ENCODE measurements around the gene DTX3L.

Gene DTX3L

DNA sequence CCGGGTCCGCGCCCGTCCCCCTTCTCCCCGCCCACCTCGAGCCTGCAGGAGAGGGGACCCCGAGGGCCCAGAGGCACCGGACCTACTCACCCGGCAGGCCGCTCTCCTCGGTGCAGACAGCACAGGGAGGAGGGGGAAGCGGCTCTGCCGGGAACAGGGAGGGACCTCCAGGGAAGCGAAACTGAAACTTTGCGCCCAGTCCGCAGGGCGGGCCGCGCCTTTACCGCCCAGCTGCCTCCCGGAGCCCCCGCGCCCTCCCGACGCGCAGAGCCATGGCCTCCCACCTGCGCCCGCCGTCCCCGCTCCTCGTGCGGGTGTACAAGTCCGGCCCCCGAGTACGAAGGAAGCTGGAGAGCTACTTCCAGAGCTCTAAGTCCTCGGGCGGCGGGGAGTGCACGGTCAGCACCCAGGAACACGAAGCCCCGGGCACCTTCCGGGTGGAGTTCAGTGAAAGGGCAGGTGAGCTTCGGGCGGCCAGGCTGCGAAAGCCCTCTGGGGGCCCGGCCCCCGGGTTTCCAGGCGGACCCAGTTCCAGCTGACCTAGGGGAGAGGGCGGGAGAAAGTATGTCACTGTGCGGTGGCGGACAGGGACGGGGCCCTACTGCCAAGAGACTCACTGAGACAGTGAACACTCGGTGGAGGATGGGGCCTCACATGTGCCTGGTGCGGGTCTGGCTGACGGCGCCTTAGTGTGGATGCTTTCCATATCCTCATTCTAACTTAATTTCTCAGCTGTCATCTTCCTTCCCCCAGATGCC, at the start of gene DTX3L, which contains the start of gene PARP9:
Gene DTX3L, plus strand, starts transcription at position 184 of the 758 bp plus-strand sequence. Its CDS starts 89 bp downstream, at position 273.
Gene PARP9, minus strand, starts transcription at position 146 of the 758 bp plus-strand sequence. CDS start 4,680 bp downstream, outside the sequence.
- peak; percentile 51 for DNase-seq (ENCODE audit: low read depth, low spot score)

DNA sequence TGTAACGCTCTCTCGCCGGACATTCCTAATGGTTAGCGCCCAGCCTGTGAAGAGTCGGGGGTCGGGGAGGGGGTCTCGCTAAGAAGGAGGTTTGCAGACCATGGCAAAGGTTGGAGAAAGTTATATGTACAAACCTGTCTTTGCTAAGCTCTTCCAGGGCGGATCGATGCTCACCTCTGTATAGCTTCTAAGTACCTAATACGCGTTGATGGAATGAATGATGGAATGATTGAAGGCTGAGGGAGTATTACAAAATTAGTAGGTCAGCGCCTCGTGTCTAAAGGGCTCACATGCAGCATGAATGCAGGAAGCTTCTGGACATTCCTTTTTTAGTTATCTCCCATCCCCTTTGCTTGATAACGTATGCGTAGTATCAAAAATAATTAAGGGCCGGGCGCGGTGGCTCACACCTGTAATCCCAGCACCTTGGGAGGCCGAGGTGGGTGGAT, 49.1 kb upstream of the DTX3L start:
- no peak for DNase-seq (ENCODE audit: low read depth, low spot score)

DNA sequence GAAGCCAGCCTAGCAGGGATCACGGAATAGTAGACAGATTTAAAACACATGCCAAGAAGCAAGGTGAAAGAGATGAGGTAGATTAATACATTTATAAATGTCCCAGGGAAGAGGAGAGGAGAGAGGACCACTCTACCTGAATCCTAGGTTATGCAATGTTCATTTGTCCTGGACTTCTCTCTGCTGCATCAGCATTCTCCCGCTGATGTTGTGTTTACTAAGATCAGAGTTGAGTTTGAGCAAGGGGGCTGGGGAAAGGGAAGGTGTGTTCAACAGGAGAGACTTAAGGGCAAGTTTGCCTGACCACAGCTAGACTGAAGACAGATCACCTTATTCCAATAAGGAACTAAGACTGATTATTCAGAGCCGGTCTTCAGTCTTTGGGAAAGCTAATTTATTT, 48.3 kb upstream of the DTX3L start:
- no peak for DNase-seq (ENCODE audit: low read depth, low spot score)

DNA sequence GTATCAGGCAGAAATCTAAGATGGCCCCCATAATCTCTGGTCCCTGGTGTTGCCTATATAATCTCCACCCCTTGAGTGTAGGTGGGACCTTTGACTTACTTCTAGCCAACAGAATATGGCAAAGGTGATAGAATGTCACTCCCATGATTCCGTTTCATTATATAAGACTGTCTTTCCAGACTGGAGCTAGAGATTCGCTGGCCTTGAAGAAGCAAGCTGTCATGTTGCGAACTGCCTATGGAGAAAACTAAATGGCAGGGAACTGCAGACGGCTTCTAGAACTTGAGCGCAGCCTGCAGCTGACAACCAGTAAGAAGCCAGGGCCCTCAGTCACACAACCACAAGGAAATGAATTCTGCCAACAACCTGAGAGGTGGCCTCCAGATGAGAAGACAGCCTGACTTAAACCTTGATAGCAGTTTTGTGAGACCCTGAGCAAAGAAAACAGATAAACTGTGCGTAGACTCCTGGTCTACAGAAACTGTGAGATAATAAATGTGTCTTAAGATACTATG, 47.2 kb upstream of the DTX3L start:
- no peak for DNase-seq (ENCODE audit: low read depth, low spot score)

DNA sequence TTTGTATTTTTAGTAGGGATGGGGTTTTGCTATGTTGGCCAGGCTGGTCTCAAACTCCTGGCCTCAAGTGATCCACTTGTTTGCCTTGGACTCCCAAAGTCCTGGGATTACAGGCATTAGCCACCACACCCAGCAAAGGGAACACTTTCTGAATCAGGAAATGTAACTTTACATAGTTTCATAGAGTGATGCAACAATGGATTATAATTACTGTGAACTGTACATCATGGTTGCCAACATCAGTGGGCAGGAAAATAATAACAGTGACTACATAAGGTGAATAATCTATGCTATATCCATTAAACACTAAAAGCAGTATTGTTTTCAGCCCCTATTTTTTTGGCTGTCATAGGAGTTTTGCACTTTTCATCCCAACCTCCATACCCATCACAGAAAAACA, 44.4 kb upstream of the DTX3L start:
- DNase-seq (ENCODE audit: low read depth, low spot score) = no peak

DNA sequence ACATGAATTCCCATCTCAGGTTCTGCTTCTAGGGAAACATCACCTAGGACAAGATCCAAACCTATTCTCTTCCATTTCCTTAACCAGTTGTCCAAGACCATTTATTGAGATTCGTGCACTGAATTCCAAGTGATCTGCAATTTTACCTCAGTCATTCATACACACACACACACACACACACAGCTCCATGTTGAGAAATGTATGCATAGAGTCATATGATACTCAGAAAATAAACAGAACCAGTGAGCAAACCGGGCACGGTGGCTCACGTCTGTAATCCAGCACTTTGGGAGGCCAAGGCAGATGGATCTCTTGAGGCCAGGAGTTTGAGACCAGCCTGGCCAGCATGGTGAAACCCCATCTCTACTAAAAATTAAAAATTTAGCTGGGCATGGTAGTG, 43.3 kb upstream of the DTX3L start:
- no peak for DNase-seq (ENCODE audit: low read depth, low spot score)

DNA sequence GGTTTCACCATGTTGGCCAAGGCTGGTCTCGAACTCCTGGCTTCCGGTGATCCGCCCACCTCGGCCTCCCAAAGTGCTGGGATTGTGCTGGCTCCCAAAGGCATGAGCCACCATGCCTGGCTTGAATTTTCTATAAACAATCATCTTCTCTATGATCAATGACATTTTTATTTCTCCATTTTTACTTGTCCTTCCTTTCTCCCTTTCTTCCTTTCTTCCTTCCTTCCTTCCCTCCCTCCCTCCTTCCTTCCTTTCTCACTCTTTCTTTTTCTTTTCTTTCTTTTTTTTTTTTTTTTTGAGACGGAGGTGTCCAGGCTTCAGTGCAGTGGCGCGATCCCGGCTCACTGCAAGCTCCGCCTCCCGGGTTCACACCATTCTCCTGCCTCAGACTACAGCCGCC, 40.8 kb upstream of the DTX3L start:
- no peak for DNase-seq (ENCODE audit: low read depth, low spot score)

DNA sequence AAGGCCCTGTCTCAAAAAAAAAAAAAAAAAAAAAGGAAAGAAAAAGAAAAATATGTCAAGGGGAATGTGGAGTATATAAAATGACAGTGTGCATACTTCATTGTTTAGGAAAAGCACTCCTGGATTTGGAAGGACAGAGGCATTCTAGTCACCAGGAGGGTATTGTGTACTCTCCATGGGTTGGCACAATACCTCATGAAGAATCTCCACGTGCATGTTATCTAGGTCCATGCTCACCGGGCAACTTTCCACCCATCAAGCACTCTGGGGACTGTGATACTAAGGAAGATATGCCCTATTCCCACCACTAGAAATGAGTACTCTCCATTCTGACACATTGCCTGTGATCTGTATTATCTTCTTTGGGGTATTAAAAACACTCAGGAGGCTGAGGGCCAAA, 34.0 kb upstream of the DTX3L start:
- no peak for DNase-seq (ENCODE audit: low read depth, low spot score)

DNA sequence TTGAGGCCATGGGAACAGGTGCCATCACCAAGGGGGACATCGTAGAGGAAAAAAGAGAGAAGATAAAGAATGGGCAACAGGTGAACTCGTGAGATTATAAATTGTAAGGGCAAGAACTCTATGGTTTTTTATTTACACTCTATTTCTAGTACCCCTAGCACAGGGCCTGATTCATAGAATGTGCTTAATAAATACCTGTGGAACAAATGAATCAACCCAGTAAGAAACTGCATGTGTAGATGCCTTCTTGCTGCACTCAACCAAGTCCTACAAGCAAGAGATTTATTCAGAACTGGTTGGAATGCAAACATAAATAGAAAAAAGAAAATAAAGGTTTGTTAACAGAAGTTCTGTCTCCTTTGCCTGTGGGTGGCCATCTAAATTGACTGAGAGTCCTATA, 30.7 kb upstream of the DTX3L start:
- DNase-seq (ENCODE audit: low read depth, low spot score) = no peak

DNA sequence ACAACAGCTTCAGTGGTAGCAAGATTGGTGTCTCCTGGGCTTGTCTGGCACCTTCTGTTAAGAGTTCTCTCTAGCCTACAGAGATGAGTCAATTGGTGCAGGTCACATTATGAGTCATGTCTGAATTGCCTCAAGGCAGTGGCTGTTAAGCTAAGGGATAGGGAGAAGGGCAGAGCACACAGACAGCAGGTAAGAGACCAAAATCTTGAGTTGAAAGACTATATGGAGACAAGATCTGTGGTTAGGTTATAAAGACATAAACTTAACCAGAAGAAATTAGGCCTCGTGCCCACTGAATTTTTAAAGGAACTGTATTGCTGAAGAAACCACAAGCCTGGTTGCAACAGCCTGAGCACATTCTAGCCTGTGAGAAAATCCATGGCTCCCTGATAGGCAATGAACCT, 30.2 kb upstream of the DTX3L start:
- DNase-seq (ENCODE audit: low read depth, low spot score) = no peak

DNA sequence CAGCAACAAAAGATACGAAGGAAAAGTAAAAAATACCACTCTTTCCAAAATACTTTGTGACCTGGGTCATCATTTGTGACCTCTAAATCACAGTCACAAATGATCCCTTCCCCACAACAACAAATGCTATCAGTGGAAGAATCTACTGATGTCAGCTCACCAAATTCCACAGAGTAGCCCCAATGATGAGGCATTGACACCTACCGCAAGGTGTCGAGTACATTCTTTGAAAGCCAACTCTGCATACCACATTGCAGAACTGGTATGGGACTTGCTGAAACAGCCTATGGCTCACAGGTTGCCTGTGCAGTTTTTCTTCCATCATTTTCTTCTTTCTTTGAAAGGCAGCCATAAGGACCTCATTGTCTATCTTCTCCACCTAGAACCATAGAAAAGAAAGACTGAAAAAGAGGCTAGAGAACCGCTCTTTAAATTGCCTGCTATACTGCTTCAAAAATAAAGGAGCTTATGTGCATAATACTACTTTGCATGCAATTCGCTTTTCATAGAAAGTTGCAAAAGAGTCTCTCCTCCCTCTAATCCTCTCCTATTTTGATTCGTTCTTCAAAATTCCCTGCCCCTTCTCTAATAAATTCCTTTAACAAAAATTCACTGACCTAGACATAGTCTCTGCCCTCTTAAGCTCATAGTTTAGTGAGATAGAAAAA, 28.0 kb upstream of the DTX3L start:
- DNase-seq (ENCODE audit: low read depth, low spot score) = no peak

DNA sequence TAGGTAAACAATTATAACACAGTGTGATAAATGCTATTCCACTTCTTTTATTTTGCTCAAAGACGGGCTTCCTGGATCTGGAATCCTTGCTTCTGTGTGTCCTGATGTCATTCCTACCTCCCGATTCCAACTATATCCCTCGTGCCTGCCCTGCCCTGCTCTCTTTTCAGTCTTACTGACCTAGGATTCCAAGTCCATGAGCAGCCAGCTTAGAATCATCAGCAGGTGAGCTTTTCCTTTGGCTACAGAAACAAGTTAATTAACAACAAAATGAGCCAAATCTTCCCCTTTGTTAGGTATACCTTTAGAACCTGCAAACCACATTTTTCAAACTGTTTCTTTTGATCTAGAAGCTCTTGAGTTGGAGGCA, 27.5 kb upstream of the DTX3L start:
- DNase-seq (ENCODE audit: low read depth, low spot score) = no peak

DNA sequence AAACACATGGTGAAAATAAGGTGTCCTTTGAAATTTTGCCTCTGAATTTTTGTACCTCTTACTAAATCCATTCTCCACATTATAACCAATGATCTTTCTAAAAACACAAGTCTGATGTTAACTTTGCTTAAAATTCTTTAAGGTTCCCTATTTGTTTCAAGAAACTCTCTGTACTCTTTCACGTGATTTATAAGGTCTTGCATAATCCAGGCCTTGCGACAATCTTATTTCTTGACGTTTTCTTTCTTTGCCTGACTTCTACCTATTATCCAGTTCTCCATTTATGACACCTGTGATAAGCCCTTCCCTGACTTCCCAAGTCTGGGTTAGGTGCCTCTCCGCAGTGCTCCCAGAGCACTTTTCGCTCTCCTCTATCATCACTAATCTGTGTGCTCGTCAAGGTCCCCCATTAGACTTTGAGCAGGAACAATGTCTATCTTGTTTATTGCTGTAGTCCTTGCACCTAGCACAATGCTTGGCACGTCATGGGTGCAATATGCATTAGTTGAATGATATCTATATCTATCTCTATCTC, 25.1 kb upstream of the DTX3L start:
- no peak for DNase-seq (ENCODE audit: low read depth, low spot score)

DNA sequence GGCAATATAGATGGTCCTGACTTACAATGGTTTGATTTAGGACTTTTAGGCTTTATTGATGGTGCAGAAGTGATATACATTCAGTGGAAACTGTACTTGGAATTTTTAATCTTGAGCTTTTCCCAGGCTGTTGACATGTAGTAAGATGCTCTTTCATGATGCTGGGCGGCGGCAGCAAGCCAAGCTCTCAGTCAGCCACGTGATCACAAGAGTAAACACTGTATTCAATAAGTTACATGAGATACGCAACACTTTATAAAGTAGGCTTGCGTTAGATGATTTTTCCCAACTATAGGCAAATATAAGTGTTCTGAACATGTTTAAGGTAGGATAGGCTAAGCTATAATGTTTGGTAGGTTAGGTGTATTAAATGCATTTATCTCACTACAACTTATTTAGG, 18.0 kb upstream of the DTX3L start:
- no peak for DNase-seq (ENCODE audit: low read depth, low spot score)

DNA sequence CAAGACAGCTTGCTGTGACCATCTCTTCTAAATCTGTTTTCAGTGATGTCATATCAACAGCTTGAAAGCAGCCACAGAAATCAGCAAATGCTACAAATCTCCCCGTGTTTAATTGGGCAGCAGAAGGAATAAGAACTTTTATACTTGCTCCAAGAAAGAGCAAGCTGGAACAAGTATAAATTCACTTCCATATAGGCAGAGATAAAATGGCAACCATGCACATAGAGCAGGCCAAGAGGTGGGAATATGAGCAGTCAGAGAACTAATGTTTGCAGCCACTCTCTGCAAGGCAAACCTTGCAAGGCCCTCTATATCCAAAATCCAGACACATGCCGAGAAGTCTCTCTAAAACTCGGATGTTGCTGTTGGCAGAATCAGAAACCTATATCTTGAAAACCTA, 16.1 kb upstream of the DTX3L start:
- DNase-seq (ENCODE audit: low read depth, low spot score) = no peak

DNA sequence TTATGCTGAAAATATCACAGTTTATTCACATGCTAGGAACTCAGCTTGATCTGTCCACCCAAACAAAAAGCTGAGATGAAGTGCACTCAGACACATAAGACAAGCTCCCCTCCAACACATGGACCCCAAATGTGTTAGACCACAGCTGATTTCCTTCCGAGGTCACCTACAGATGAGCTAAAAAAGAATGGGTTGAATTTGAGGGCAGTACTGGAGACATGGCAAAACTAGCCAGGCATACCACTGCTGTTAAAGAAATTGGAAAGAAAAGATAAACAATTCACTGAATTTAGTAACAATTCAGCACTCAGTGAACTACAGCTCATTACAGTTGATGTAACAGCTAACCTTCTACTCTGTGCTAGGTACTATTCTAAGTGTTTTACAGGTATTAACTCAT, 15.5 kb upstream of the DTX3L start:
- no peak for DNase-seq (ENCODE audit: low read depth, low spot score)

DNA sequence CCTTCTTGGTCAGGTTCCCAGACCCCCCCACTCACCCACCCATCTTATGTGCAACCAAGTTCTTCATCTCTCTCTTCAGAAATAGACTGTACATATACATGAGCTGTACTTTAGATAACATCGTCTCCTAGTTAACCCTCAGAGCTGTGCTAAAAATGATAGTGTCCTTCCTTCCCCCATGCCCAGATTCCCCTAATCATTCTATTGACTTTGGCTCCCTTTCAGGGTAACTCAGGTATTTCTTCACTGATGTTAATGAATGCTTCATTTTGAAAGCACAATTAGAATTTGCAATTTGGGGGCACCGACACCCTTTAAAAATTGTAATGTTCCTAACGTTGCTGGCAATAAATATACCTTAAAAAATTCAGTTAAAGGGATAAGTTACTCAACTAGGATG, 11.0 kb upstream of the DTX3L start:
- no peak for DNase-seq (ENCODE audit: low read depth, low spot score)

DNA sequence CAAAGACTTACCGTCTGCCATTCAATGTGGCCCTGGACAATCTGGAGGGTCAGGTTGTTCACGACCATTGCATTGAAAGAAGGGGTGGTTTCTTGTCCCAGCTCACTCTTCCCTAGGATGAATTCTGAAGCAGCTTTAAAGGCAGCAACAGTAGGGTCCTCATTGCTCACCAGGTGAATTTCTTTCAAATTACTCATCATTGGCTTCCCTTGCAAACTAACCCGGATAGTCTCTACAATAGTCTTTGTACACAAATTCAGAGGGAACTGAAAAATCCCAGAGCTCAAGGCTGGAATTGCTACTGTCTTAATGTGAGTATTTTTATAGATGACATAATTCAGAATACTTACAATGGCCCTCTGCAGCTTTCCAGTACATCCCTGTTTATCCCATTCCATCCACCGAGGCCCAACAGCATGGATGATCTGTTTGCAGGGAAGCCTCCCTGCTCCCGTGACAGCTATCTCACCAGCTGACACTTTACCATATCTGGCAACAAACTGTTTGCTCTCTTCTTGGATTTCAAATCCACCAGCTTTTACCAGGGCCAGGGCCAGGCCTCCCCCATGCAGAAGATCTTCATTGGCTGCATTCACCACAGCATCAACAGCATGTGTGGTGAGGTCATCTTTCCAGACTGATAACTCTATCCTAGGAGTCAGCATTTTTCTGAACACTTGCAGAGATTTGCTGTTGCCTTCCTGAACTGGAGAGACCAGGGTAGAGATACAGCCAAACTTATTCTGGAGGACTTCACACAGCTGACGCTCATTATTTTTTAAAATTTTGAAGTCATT, 8.7 kb upstream of the DTX3L start:
- no peak for DNase-seq (ENCODE audit: low read depth, low spot score)

DNA sequence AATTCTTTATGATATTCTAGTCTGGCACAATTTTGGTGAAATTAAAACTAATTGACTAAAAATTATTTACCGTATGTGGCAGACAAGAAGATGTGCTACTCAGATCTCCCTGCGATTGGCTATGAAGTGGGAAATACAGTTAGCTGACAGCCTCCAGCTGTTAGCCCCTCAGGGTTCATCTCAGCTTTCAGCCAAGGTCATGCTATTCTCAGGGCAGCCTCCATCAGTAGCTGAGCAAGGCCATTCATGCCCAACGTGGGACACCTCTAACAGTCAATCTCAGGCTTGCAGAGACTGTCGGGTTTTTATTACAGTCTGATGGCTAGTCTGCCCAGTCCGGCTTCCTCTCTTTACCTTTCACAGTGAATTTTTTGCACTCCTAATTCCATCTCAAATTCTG, 6.8 kb upstream of the DTX3L start:
- DNase-seq (ENCODE audit: low read depth, low spot score) = no peak

DNA sequence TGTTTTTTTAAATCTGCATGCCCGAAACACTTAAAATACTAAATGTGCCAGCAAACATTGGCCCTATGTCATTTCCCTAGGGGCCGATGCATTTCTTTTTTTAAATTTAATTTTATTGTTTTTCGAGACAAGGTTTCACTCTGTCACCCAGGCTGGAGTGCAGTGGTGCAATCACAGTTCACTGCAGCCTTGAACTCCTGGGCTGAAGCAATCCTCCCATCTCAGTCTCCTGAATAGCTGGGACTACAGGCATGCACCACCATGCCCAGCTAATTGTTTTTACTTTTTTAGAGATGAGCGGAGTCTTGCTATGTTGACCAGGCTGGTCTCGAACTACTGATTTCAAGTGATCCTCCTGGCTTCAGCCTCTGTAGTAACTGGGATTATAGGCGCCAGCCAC, 5.5 kb upstream of the DTX3L start:
- no peak for DNase-seq (ENCODE audit: low read depth, low spot score)

DNA sequence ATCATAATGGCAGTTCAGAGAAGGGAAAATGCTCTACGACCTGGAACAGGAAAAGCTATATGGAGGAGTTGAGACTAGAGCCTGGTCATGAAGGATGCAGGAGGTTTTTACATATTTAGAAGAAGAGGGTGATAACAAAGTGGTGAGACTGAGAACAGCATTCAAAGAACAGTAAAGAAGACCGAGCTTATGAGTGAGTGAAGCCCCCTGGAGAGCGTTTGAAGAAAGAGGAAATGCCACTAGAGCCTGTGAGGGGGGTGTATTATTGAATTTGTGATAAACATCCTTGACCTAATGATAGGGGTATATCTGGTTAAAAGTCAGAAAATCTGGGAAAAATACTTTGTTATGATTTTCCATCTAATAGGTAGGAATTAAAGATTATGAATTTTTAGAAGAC, 4.2 kb upstream of the DTX3L start:
- no peak for DNase-seq (ENCODE audit: low read depth, low spot score)

DNA sequence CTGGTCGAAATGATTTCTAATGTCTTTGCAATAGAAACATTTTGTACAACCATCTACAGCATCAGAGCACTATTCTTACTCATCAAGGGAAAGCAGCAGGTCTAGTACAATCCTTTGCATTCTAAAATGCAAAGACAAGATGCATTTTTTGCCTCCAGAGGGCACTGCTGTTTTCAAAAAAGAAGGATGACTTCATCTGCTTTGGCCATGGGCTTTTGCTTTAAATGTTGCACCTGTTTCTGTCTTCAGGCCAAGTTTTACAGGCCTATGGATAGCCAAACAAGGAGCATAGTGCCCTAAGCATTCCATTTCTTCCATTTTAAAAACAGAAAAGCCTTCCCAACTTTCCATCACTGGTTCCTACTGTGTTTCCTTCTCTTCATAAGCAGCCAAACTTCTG, 3.5 kb upstream of the DTX3L start:
- DNase-seq (ENCODE audit: low read depth, low spot score) = peak; percentile 31
